Limb (tissue), 2 donors: ENCODE data around the gene SOCS2.
A peak's percentile ranks its signal among the peaks of the same experiment; 100 is the strongest.

Source experiments
- DNase-seq, 2 donors: peaks; one replicate each; pipeline ENCODE4 v3.0.0-alpha.2; 2016; ENCODE audit errors: extremely low spot score in 2 of 2

The SOCS2 gene

DNA sequence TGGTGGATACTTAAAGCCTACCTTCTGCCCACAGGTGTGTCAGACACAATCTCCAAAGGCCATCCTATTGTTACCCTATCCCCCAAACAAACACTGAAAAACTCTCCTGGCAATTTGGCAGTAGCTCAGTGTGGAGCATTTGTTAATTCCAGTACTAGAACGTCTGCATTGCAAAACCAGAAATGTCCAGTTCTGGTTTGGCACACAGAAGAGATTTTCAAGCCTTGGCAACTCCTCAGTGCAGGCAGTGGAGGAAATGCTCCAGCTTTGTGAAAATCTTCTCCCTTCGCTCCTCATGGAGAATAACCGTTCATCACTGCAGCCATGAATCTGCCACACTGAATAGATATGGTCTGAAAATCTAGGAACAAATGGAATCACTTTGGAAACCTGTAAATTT lies 5.3 kb upstream of the SOCS2 start:
- no peak for DNase-seq

DNA sequence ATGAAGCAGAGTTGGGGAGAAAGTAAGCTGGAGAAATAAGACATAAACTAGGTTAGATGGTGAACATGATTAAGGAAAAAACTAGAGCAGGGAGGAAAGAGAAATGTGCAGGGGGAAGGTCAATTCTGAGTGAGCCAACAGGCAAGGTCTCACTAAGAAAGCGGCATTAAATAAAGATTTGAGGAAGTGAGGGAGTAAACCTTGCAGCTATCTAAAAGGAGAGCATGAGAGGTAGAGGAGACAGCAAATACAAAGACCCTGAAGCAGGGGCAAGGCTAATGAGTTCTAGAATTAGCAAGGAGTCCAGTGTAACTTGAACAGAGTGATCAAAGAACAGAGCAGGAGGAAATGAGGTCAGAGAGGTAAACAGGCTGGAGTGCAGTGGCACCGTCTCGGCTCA lies 4.4 kb upstream of the SOCS2 start:
- DNase-seq: no peak

DNA sequence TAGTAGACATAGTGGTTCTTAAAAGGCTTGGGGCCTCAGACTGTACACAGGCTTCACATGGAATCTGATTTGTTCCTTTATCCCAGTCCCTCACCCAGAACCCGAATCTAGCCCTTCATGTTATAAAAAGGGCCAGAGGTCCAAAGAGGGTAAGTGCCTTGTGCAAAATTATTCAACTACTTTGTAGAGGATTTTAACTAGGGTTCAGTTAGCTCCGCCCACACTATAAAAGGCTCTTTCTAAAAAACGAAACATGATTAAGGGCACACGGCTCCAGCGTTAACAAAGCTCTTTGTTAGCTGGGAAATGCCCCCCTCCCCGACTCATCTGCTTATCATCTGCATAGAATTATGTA lies 3.2 kb upstream of the SOCS2 start:
- no peak for DNase-seq

DNA sequence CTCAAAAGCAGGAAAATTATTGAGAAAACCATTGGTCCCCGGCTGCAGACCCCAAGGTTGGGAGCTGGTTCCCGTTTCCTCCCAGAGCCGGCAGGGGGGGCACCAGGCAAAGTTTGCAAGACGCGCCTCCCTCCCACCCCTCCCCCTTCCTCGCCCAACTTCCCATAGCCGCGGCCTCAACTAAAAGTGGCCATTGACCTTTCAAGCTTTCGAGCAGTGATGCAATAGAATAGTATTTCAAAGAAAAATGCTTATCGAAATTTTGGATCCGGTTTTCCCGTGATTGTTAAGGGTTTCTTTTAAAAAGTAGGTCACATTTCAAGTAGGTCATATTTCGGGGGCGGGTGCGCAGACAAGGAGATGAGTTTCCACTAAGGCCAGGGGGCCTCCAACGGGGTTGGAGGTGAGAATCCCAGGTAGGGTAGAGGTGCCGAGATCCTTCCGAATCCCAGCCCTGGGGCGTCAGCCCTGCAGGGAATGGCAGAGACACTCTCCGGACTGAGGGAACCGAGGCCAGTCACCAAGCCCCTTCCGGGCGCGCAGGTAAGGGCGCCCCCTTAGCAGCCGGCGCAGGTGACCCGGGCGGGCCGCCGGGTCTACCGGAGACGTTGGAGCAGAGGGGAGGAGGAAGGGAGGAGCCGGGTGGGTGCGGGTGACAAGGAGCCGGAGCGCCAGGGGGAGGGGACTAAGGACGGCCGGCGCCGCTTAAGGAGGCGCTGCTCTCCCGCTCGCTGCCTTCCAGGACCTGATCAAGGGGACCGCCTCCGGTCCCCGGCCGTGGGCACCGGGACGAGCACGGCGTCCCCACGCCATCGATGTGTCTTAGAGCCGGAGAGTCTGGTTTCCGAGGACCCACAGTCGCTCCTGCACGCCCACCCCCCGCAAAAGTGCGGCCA lies 2.6 kb upstream of the SOCS2 start:
- DNase-seq: peak; percentile 85 to 94

DNA sequence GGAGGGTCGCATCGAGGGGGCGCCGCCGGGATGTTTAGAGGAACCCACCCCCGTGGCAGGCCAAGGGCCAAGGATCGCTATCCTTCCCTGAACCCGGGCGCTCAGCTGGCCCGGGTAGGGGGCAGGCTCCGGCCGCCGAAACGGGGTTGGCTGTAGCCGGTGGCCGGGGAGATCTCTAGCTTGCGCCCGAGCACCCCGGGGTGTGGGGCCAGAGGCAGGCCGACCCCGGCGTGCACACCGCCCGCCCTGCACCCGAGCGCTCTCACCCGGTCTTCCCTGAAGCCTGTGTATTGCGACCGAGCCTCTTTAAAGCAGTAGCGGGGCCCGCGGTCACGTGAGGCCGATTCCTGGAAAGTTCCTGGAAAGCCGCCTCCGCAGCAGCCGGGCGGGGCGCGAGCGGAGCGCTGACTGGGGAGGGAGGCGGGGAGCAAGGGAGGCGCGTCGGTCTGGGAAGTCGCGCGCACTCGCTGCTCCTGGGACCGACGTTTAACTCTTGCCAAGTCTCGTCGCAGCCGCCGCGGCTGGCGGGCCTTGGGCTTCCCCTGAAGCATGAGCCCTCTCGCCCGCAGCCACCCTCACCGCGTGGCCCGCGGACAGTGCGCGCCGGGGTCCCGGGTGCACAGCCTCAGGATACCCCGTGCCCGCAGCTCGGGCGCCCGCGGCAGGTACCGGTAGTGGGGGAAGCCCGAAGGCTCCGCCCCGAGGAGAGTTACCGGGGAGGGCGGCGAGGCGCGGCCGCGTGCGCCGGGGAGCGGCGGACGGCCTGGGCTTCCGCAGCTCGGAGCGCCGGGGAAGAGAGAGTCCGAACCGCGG lies 1.7 kb upstream of the SOCS2 start:
- peak; percentile 94 to 95 for DNase-seq

DNA sequence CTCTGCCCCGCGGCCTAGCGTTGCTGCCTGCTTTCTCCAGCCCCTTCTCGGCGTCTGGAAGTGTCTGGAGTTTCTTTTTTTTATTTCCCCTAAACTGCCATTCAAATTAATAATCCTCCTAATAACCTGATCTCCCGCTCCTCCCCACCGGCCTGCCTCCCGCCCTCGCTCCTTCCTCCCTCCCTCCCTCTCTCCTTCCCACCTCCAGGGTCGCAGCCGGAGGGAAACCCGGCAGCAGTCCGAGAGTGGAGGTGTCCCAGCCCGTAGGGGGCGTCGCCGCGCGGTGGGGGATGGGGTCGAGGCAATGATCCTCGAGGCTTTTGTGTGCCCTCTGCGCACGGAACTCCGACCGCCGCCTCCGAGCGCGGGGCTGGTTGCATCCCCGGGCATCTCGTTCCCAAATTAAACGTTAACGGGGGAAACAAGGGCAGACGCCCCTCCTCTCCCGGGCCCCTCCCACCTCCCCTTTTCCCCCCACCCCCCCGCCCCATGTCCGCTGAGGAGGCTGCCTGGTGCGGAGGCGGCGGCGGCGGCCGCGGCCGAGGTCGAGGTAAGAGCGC lies 1.0 kb upstream of the SOCS2 start:
- DNase-seq: peak; percentile 56 to 85

DNA sequence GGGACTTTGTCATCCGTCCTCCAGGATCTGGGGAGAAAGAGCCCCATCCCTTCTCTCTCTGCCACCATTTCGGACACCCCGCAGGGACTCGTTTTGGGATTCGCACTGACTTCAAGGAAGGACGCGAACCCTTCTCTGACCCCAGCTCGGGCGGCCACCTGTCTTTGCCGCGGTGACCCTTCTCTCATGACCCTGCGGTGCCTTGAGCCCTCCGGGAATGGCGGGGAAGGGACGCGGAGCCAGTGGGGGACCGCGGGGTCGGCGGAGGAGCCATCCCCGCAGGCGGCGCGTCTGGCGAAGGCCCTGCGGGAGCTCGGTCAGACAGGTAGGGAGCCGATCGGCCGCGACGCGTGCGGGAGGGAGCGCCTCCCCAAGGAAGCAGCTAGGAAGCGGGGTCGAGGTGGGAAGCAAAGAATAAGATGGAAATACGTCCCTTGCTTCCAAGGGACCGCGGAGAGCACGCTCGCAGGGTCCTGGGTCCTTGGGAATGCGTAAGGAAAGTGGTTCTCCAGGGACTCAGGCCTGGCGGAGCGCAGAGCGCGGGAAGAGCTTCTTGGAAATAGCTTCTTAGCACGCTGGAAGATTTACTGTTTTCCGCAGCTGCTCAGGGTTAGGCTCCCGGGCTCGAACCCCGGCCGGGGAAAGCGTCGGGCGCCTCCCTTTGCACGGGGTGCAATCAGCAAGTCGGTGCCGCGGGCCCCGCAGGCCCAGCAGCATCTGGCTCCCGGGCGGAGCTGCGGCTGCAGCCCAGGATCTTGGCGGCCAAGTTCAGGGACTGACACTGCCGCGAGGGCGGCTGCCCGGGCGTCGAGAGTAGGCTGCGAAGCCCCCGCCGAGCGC lies 457 bp downstream of the SOCS2 start:
- peak in 1 of 2 donors; percentile 65 for DNase-seq

DNA sequence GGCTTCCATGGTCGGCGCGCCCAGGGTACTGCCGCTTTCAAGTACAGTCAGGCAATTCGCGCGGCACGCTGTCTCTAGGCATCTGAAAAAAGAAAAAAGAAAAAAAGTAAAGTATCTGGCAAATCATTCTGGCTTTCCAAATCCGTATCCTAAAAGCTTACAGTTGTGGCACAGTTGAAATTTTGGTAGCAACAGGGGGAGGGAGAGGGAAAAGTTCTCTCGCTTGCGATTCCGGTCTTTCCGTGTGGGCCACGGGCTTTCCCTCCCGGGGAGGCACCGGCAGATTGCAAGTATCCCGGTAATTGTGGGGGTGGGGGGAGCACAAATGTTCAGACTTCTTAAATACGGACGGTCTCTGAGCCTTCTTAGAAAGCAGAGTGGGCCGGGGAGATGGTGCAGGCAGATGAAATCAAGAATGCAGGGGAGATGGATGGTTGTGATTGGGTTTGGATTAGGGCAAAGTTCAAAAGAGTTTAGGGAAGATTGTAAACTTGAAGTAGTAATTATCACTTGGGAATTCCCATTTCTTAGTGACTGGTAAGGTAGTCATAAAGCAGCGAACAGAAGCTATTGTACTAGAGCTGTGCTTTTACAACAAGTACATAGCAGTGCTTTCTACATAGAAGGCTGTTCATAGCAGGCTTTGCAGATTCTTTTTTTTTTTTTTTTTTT lies 1.2 kb downstream of the SOCS2 start:
- DNase-seq: peak in 1 of 2 donors; percentile 42

DNA sequence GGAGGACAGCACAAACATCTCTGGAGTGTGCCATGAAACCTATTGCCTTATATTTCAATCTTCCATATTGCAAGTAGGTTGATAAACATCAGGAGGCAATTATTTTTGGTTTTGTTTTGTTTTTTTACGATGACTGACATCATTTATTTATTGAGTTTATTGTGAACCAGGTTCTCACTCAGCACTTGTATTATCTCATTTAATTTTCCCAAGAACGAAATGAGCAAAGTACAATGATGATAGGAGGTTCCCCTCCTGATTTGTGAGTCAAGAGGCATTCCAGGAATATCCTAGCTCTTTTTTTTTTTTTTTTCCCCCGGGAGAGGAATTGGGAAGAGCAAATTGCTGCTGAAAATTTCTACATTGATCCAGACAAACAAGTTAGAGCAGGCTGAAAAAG lies 4.7 kb downstream of the SOCS2 start:
- DNase-seq: no peak

DNA sequence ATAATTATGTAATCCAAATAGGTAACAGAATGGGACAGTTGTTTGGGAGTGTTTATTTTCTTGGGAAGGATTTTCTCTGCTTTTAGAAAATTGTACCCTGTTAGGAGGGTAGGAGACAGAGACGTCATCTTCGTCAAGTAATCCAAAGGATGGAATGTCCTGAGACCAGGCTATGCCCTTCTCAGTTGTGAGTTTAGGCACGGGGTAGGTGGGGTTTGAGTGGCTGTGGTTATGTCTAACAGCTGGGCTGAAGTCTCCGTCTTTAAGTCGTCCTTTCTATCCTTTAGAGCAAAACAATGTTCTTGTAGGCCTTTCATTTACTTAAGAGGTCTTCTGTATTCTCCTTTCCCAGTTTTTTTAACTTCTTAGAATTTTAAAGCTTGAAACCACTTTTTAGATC lies 5.7 kb downstream of the SOCS2 start:
- DNase-seq: no peak

DNA sequence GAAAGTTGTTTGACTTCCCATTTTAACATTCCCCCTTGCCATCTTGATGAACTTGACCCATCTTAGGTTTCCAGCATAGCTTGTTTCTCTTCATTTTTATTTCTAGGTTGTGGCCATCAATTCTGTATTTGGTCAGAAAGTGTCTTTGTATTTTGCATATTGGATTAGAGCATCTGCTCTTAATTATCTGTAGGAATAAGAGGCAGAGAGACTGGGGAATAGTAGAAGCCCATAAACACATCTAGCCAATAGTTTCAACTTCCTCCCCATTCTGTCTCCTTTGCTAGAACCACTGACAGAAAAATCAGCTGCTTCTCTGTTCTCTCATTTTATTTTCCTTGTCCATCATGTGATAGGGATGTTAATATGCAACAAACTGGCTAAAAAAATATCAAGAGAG lies 8.2 kb downstream of the SOCS2 start:
- DNase-seq: no peak

DNA sequence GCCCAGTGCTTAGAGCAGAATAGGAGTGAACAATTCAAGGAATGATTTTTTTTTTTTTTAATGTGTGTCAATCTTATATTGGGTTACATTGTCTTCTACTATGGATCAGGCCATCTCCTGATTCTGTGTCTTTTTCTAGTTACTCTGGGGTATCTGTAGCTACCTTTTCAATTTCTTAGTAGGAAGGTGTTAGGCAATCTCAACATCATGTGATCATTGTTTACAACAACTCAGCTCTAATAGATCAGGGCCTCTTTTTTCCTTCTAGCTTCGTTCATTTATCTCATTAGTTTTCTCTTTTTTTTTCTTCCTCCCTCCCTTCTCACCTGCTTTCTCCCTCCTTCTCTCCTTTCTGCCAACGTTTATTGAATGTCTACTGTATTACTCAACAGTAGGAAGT lies 8.9 kb downstream of the SOCS2 start:
- no peak for DNase-seq

DNA sequence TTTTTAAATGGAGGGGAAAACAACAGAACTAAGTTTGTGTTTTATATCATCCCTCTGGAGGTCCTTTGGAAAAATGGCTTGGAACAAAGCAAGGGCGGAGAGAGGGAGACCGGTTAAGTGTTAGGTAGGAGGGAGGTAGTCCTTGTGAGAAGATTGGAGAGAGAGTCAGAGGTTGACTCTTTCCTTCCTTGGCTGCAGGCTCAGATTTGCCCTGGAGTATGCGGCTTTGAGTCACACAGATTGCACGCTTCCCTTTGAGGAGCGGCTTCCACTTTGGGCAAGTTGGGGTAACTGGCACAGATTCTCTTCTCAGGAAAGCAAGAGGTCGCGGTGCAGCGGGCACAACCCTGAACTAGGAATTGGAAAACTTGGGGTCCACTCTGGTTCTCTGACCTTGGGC lies 9.9 kb downstream of the SOCS2 start:
- no peak for DNase-seq

DNA sequence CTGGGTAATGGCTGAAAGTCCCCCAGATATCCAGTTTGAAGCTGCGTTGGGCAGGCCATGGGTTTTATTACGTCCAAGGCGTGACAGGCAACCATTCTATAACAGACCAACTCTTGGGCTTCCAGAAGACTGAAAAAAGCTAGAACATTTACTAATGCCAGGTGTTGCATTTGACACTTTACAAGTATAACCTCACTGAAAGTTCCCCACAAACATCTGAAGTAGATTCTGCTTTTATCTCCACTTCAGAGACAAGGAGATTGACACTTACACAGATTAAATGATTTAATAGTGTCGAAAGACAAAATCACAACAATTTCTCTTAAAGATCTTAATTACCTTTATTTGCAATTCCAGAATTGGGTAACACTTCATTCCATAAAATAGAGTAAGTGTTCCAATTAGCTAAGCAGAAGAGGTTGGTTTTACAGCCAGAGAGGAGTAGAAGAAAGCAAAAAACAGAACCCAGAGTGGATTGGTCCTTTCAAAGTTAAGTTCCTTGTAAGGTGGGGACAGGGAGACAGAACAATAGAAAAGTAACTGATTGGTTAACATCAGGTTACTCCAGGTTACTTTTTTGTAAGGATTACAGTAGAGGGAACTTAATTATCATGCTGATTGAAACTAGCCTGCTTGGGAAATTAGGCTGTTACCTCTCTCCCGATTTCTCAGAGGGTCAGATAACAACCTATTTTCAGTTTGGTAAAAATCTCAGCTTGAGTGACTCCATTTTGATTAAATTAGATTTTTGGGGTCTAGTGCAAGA lies 11.3 kb downstream of the SOCS2 start:
- DNase-seq: no peak

DNA sequence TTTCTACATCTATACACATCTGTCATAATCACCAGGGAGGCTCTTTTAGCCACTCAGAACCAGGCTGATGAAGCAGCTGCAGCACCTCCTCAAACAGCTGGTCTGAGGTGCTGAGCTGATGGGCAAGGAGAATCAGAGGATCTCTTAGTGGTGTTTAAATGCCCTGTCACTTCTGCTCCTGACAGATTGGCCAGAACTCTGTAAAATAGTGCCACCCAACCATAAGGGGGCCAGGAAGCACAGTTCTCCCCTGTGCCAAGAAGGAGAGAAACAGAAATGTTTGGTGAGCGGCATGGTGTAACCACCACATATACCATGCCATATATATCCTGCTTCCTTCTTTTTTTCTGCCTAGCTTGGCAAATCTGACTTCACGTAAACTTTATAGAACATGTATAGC lies 12.8 kb downstream of the SOCS2 start:
- no peak for DNase-seq

DNA sequence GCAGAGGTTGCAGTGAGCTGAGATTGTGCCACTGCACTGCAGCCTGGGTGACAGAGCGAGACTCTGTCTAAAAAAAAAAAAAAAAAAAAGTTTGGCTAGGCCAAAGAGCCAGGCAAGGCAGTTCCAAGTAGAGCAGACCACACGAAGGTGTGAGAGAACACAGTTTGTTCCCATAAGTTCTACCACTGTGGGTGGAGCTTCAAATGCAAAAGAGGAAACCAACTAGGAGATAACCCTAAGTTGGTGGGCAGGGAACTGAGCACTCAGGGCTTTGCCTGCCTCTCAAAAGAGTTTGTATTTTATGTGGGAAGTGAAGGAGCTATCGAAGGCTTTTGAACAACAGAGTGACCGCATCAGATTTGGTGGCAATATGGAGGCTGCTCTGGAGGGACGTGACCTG lies 15.1 kb downstream of the SOCS2 start:
- no peak for DNase-seq

DNA sequence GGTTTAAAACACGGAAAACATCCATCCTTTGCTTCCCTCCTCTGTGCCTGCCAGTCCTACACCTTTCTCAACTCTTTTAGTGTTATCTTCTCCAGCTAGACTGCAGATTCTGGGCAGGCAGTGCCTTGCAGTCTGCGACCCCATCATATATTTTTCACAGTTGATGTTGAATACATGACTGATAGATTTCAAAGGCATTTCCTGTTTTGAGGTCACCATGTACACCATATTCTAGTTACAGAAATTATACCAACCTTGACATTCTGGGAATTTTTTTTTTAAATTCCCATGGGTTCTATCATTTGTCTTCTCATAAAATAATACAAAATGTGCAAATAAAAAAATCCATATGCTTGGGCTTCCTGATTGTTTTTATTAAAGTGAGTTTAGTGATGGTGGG lies 16.6 kb downstream of the SOCS2 start:
- no peak for DNase-seq

DNA sequence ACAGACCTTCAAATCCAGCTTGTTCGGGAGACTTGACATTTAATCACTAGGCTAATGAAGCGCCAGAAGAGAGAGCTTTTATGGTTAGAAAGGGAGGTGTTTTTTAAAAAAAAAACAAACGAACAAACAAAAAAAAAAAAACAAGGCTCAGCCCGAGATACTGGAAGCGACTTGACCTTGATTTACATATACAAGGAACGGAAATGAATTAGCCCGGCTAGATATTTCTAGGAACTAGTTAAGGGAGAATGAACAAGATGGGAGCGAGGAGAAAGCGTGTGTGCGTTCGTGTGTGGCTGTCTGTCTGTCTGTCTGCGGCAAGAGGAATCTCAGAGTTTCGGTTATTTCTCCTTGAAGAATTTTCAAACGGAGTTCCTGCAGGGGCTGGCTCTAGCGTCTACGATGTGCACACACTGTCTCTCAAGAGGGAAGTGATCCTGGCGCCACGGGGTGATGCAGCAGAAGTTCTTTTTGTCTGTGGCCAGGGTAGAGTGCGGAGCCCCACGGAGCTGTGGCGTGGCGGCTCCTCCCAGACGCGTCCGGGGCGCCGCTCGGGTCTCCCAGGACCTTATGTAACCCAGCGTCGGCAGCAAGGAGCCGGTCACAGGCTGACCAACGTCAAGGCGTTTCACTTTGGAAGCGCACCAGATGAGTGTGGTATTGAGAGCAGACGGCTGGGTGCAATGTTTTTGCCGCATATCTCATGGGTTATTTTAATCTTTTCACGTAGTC lies 18.8 kb downstream of the SOCS2 start:
- peak; percentile 40 to 65 for DNase-seq

DNA sequence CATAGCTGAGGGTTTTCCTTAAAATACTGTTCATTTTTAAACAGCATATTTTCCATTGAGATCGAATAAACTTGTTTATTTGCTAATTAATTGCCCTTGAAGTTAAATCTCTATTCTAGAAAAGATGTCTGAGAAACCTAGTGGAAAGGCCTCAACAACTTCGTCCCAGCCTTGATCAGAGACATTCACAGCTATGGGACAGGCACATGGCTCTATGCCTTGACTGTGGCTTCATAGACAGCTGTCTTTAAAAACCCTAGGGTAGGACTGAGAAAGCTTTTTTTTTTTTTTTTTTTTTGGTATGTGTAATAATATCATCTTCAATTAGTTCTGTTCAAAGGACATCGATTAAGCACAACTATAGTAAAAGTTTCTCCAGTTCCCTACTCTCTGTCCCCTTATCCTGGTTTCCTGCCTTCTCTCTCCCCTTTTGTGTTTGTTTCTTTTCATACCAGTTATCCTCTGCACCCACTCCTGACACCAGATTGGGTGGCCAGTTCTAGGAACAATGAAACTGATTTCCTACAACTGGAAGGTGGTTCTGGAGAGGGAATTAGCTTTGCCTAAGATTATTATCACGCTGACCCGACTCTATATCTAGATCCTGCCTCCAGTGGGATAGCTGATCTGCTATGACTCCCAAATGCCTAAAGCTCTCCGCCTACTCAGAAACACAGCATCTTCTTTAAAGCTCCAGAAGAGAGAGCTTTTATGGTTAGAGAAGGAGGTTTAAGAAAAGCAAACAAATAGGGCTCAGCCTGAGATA lies 20.3 kb downstream of the SOCS2 start:
- no peak for DNase-seq
